Measurements from ENCODE around the gene IGSF6.

The IGSF6 gene

GRCh38 chr16:21664801-21665492 is 12.5 kb upstream of the IGSF6 start:
- no peak for TF ChIP-seq CTCF (IDR thresholded peaks at IDR 0.05; ENCODE audit: control insufficient read depth, insufficient read depth, low read depth, low read length, missing control alignments)
- DNase-seq (ENCODE audit: low read depth), result no peak

GRCh38 chr16:21663889-21664647 is 11.7 kb upstream of the IGSF6 start, which contains the start of gene OTOA:
TSS of gene OTOA (plus strand) at chr16:21663968. CDS start at chr16:21678515, 14,547 bp downstream.
- no peak for DNase-seq (ENCODE audit: low read depth)
- no peak for TF ChIP-seq CTCF (IDR thresholded peaks at IDR 0.05; ENCODE audit: control insufficient read depth, insufficient read depth, low read depth, low read length, missing control alignments)
- no peak within 1 kb of the TSS for H3K4me3 ChIP-seq (ENCODE audit: control insufficient read depth, low read depth, low read length)

More at GRCh38 chr16:21664801-21665492, 12.5 kb upstream of the IGSF6 start:
- H3K4me3 ChIP-seq (ENCODE audit: control insufficient read depth, low read depth, low read length), result no peak overlapping the region

- H3K4me3 ChIP-seq (ENCODE audit: control insufficient read depth, low read depth, low read length), result no peak overlapping the region
- TF ChIP-seq CTCF (IDR thresholded peaks at IDR 0.05; ENCODE audit: control insufficient read depth, insufficient read depth, low read depth, low read length, missing control alignments), result no peak
- no peak for DNase-seq (ENCODE audit: low read depth)
Measured at GRCh38 chr16:21659124-21659523, 6.7 kb upstream of the IGSF6 start.

GRCh38 chr16:21656795-21657768 is 4.7 kb upstream of the IGSF6 start:
- no peak overlapping the region for H3K4me3 ChIP-seq (ENCODE audit: control insufficient read depth, low read depth, low read length)
- TF ChIP-seq CTCF (IDR thresholded peaks at IDR 0.05; ENCODE audit: control insufficient read depth, insufficient read depth, low read depth, low read length, missing control alignments), result peak; percentile 78
- DNase-seq (ENCODE audit: low read depth), result no peak

- DNase-seq (ENCODE audit: low read depth), result no peak
- no peak for TF ChIP-seq CTCF (IDR thresholded peaks at IDR 0.05; ENCODE audit: control insufficient read depth, insufficient read depth, low read depth, low read length, missing control alignments)
- no peak overlapping the region for H3K4me3 ChIP-seq (ENCODE audit: control insufficient read depth, low read depth, low read length)
Measured at GRCh38 chr16:21654881-21655280, 2.5 kb upstream of the IGSF6 start.

GRCh38 chr16:21654466-21654865 is 2.1 kb upstream of the IGSF6 start:
- TF ChIP-seq CTCF (IDR thresholded peaks at IDR 0.05; ENCODE audit: control insufficient read depth, insufficient read depth, low read depth, low read length, missing control alignments), result no peak
- DNase-seq (ENCODE audit: low read depth), result no peak
- H3K4me3 ChIP-seq (ENCODE audit: control insufficient read depth, low read depth, low read length), result no peak overlapping the region

Measured in AG09309 (cell line).